ENCODE data around the gene LRP1B. TPM values are rescaled to one million over a fixed set of nuclear protein-coding genes. Genes with fewer than 3 reads are reported as not detected.

The LRP1B gene
- total RNA-seq, 4 donors from 2014 or later = 3.6 to 10.1 (median 6.1) TPM

DNA sequence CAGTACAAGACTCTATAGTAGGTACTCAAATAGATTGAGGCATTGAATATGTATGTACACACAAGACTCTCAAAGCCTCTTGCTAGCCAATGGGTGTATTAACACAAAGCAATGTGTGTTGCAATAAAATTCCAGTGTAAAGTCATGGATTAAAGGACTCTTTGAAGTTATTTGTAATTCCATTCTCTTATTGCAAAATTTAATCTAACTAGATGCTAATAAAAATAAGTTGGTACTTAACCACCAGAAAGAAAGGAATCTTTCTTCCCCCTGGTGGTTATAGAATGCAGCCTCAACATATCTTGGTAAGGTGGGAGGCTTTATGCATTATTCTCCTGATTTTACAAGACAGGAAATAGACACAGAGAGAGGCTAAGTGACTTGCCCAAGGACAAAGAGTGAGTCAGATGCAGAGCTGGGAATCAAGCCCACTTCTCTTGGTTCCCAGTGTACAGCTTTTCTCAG is 18.0 kb downstream of the LRP1B start:
- TF ChIP-seq, protein P1, sequence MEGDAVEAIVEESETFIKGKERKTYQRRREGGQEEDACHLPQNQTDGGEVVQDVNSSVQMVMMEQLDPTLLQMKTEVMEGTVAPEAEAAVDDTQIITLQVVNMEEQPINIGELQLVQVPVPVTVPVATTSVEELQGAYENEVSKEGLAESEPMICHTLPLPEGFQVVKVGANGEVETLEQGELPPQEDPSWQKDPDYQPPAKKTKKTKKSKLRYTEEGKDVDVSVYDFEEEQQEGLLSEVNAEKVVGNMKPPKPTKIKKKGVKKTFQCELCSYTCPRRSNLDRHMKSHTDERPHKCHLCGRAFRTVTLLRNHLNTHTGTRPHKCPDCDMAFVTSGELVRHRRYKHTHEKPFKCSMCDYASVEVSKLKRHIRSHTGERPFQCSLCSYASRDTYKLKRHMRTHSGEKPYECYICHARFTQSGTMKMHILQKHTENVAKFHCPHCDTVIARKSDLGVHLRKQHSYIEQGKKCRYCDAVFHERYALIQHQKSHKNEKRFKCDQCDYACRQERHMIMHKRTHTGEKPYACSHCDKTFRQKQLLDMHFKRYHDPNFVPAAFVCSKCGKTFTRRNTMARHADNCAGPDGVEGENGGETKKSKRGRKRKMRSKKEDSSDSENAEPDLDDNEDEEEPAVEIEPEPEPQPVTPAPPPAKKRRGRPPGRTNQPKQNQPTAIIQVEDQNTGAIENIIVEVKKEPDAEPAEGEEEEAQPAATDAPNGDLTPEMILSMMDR (IDR thresholded peaks at IDR 0.05) = no peak
- no peak for DNase-seq (ENCODE audit: low spot score)
- ATAC-seq (ENCODE audit: low FRiP score) = no peak

DNA sequence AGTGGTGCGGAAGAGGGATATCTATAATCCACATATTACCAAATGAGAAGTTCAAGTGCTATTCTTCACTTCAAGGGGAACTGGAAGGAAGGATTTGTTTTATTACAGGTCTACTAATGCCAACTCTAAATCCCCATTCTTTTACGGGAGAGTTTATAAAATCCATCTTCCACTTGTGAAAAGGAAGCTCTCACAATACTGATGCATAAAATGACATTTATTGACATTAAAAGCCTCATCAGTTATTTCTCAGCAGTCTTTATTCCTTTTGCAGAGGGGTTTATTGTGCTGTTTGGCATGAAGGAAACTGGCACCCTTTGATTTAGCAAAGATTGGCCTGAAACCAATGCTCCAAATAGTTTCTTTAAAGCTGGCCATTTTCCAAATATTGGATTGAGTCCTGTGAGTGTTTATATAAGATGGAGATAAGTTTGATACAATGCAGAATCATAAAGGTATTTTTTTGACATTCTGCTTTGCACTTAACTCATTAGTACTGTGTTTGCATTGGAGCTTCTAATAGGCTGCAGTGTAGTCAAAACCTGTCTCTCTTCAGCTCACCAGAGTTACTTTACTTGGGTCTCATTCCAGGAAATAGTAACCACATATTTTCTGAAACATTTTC is 26.6 kb downstream of the LRP1B start:
- DNase-seq (ENCODE audit: low spot score) = no peak
- no peak for ATAC-seq (ENCODE audit: low FRiP score)
- TF ChIP-seq, protein P1 (IDR thresholded peaks at IDR 0.05) = no peak

DNA sequence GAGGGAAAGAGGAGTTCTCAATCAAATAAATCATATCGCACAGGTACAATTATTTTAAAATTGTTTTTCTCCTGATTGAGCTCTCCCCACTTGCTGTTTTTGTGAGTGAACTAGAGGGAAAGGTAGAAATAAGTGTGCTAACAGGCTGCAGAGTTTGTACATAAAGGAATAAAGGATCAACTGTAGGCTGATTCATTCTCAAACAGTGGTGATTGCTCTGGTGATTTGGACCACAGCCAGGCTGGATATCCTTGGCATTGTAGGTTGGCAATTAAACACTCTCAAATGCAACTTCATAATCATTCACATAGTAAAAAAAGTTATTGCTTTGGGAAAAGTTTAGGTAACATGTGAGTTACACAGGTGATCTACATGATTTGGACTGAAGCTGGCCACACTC is 29.8 kb downstream of the LRP1B start:
- DNase-seq (ENCODE audit: low spot score) = no peak
- no peak for ATAC-seq (ENCODE audit: low FRiP score)
- TF ChIP-seq, protein P1 (IDR thresholded peaks at IDR 0.05) = no peak

DNA sequence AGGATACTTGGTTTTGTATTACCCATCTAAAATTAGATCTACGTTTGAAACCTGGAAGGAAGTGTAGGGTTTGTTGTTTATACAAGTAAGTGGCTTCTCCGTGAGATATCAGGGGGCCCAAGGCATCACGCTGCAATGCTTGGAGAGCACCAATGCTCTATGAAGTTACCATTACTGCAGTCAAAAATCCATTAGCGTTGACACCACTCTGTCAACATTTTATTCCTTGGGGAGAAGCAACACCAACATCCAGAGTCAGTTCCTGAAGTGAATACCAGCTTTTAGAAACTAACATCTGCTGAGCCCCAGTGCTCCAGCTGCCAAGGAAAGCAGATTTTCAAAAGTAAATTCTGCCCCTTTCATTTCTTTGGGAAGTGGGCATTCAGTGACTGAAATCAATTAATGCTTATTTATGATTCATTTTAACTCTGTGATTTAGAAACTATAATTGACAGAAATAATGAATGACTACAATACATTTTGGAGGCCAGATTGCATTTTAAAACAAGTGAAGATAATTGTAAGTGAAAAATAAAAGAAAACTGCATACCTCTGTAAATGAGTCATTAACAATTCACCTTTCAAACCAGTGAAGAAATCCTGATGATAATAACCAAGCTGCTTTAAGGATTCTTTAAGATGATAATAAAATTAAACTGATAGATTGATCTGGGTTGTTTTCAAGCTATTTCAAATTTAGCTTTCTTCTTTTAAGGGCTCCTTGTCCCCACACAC is 30.5 kb downstream of the LRP1B start:
- DNase-seq (ENCODE audit: low spot score) = no peak
- TF ChIP-seq, protein P1 (IDR thresholded peaks at IDR 0.05) = no peak
- ATAC-seq (ENCODE audit: low FRiP score) = no peak

- ATAC-seq (ENCODE audit: low FRiP score) = no peak
- no peak for DNase-seq (ENCODE audit: low spot score)
- TF ChIP-seq, protein P1 (IDR thresholded peaks at IDR 0.05) = no peak
These were observed 33.1 kb downstream of the LRP1B start for GRCh38 chr2:142097711-142098110.

DNA sequence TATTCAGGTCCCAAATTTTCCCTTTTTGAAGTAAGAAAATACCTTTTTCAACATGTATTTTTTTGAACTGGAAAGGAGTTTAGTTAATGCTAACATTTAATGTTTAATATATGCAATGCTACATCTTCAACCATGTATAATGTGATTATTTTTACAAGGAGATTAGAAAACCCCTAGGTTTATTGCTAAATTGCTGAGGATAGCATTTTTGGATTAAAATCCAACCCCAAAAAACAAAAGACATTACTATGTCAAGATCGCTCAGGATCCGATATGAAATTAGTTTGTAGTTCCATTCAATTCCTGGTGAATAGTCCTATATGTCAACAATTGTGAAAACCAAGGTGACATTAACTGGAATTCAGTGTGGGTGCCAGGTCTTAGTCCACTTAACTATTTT is 35.2 kb downstream of the LRP1B start:
- DNase-seq (ENCODE audit: low spot score) (no peak), ATAC-seq (ENCODE audit: low FRiP score) (no peak)
- TF ChIP-seq, protein P1 (IDR thresholded peaks at IDR 0.05) = no peak

- no peak for ATAC-seq (ENCODE audit: low FRiP score)
- TF ChIP-seq, protein P1 (IDR thresholded peaks at IDR 0.05) = no peak
- no peak for DNase-seq (ENCODE audit: low spot score)
These were observed 36.6 kb downstream of the LRP1B start for GRCh38 chr2:142094233-142094632.

Measured in omental fat pad (tissue), 4 donors.